Thymus (tissue), 11 donors: Measurements from ENCODE around the gene COX7B. TPM values are rescaled to one million over a fixed set of nuclear protein-coding genes. Genes with fewer than 3 reads are reported as not detected.

Experiments used
- DNase-seq, 9 donors: peaks; one replicate each; pipeline ENCODE4 v3.0.0-alpha.2; 2013; ENCODE audit warnings: low spot score in 9 of 9, low read depth in 6 of 9, missing footprints in 1 of 9
- H3K27ac ChIP-seq, 2 donors: one replicate each; pipeline ENCODE4 v1.5.1; 2013; ENCODE audit warnings: control low read depth in 1 of 2, low read depth in 1 of 2, low read length in 1 of 2, mild to moderate bottlenecking in 1 of 2, moderate library complexity in 1 of 2
- H3K27me3 ChIP-seq, 2 donors: one replicate each; pipeline ENCODE4 v1.5.1; 2013; ENCODE audit warnings: low read length in 1 of 2; ENCODE audit not compliant: control insufficient read depth in 2 of 2, insufficient read depth in 1 of 2
- H3K36me3 ChIP-seq, 2 donors: one replicate each; pipeline ENCODE4 v1.5.1; 2013; ENCODE audit warnings: low read length in 1 of 2, mild to moderate bottlenecking in 1 of 2, moderate library complexity in 1 of 2; ENCODE audit not compliant: control insufficient read depth in 2 of 2, insufficient read depth in 2 of 2
- H3K4me1 ChIP-seq, 2 donors: one replicate each; pipeline ENCODE4 v1.5.1; 2013; ENCODE audit warnings: low read length in 2 of 2; ENCODE audit not compliant: control insufficient read depth in 2 of 2, insufficient read depth in 2 of 2
- H3K4me3 ChIP-seq, 2 donors: one replicate each; pipeline ENCODE4 v1.5.1; 2013; ENCODE audit warnings: low read length in 2 of 2, control low read depth in 1 of 2, mild to moderate bottlenecking in 1 of 2
- H3K9me3 ChIP-seq, 2 donors: one replicate each; pipeline ENCODE4 v1.5.1; 2013; ENCODE audit warnings: low read length in 1 of 2, mild to moderate bottlenecking in 1 of 2; ENCODE audit not compliant: control insufficient read depth in 2 of 2, insufficient read depth in 1 of 2
- WGBS: extraction: QIAGEN DNeasy Blood & Tissue Kit; methylation state at CpG from one replicate; pipeline ENCODE4 v1.1.7; 2013; 5-methylcytosine and 5-hydroxymethylcytosine counted together
- polyA plus RNA-seq: library from polyadenylated mRNA; stranded (reverse); fragments of 200-250 nt; gene quantifications from one replicate; pipeline ENCODE4 v1.2.3, GENCODE V29; 2013
- total RNA-seq: library from RNA; stranded (reverse); fragments of 120-200 nt; gene quantifications from one replicate; pipeline ENCODE4 v1.2.4, GENCODE V29; 2013
- donor health status: healthy.

The COX7B gene
- total and polyA plus RNA-seq, 2 donors = 509 to 637 TPM

- Histone ChIP-seq H3K9me3 (no peaks in the 10 kb centered on the region), H3K27ac (no peak overlapping the region), H3K27me3 (no peaks in the 10 kb centered on the region)
Observed at GRCh38 chrX:77953302-77953701, 54.0 kb downstream of the COX7B start.

GRCh38 chrX:77953708-77954107 lies 54.4 kb downstream of the COX7B start:
- 95% methylated on average over 1 of the region's 1 CpG for WGBS
- no peak for DNase-seq

More at GRCh38 chrX:77953302-77953701, 54.0 kb downstream of the COX7B start:
- DNase-seq = no peak
- WGBS = 35% methylated on average over 1 of the region's 1 CpG
- Histone ChIP-seq H3K36me3 (no peaks in the 10 kb centered on the region), H3K4me3 (no peak overlapping the region), H3K4me1 (no peaks in the 10 kb centered on the region)

More at GRCh38 chrX:77953708-77954107, 54.4 kb downstream of the COX7B start:
- Histone ChIP-seq H3K4me1 (no peaks in the 10 kb centered on the region), H3K36me3 (no peaks in the 10 kb centered on the region), H3K9me3 (no peaks in the 10 kb centered on the region), H3K27me3 (no peaks in the 10 kb centered on the region), H3K27ac (no peak overlapping the region), H3K4me3 (no peak overlapping the region)

Other genes with a start within 250 kb of the COX7B start
- gene ATRX, start 113.3 kb upstream of the COX7B start, total RNA-seq = 40.7 TPM
- gene ATRX, start 113.3 kb upstream of the COX7B start, polyA plus RNA-seq = 19.2 TPM
- gene MAGT1, start 4.0 kb upstream of the COX7B start, total RNA-seq = 33.1 TPM
- gene MAGT1, start 4.0 kb upstream of the COX7B start, polyA plus RNA-seq = 25.7 TPM
- 9.1 TPM for gene ATP7A, start 11.2 kb downstream of the COX7B start, total RNA-seq
- 3.7 TPM for gene ATP7A, start 11.2 kb downstream of the COX7B start, polyA plus RNA-seq
- gene PGAM4, start 70.2 kb downstream of the COX7B start, total RNA-seq = 0.14 TPM
- not detected for gene PGAM4, start 70.2 kb downstream of the COX7B start, polyA plus RNA-seq
- 433 TPM for gene PGK1, start 204.8 kb downstream of the COX7B start, total RNA-seq
- 188 TPM for gene PGK1, start 204.8 kb downstream of the COX7B start, polyA plus RNA-seq
- 19.0 TPM for gene TAF9B, start 240.2 kb downstream of the COX7B start, total RNA-seq
- 20.1 TPM for gene TAF9B, start 240.2 kb downstream of the COX7B start, polyA plus RNA-seq